SK-N-MC (cell line): ENCODE results near the gene B4GAT1.

Source experiments
- EZH2 ChIP-seq: fragments of 200-600 bp; sonication (generic); IDR thresholded peaks from one replicate; pipeline ENCODE4 v1.6.1; 2017; ENCODE audit warnings: antibody characterized with exemption
- POLR2AphosphoS5 ChIP-seq: IDR thresholded peaks from 2 replicates; pipeline ENCODE4 v1.6.1; 2012; ENCODE audit warnings: mild to moderate bottlenecking, low read depth, low read length, borderline replicate concordance

DNA sequence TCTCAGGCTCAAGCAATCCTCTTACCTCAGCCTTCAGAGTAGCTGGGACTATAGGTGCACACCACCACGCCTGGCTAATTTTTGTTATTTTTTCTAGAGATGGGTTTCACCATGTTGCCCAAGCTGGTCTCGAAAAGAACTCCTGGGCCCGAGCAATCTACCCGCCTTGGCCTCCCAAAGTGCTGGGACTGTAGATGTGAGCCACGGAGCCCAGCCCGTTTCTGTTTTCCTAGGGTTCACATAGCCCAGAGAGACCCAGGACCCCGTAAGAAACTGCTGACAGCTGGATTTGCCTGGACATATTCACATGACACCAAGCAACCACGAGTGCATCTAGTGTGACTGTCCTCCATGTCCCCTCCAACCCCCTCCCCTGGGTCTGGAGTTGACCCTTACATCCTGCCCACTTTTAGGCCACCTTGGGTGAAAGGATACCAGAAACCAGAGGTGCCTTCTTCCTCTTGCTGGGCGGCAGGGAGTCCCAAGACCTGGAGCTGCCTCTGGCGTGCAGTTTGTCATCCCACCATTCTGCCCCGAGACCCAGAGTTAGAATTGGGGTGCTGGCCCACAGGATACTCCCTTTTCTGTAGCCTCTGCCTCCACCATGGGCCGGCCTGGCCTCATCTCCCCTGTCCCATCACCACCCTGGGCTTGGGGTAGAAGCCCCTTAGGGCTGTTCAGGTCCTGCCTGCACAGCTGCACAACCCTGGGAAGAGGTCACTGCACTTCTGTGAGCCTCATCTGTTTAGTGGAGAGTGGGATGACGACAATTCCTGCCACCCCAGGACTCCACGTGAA is 7.5 kb downstream of the B4GAT1 start:
- no peak for TF ChIP-seq EZH2
- TF ChIP-seq POLR2AphosphoS5, result no peak
